GM21515 (cell line): ENCODE data around the gene ADAMTSL5.
"Not testable (repeated sequence)": the region's sequence is repeated elsewhere in the genome, so short reads cannot be mapped to it uniquely, and the experiment has no call there.

Experiments used
- ATAC-seq: cut with Tn5 transposase; IDR thresholded peaks from one replicate; pipeline ENCODE4 v1.9.1; 2021; ENCODE audit not compliant: unreplicated experiment

The ADAMTSL5 gene

DNA sequence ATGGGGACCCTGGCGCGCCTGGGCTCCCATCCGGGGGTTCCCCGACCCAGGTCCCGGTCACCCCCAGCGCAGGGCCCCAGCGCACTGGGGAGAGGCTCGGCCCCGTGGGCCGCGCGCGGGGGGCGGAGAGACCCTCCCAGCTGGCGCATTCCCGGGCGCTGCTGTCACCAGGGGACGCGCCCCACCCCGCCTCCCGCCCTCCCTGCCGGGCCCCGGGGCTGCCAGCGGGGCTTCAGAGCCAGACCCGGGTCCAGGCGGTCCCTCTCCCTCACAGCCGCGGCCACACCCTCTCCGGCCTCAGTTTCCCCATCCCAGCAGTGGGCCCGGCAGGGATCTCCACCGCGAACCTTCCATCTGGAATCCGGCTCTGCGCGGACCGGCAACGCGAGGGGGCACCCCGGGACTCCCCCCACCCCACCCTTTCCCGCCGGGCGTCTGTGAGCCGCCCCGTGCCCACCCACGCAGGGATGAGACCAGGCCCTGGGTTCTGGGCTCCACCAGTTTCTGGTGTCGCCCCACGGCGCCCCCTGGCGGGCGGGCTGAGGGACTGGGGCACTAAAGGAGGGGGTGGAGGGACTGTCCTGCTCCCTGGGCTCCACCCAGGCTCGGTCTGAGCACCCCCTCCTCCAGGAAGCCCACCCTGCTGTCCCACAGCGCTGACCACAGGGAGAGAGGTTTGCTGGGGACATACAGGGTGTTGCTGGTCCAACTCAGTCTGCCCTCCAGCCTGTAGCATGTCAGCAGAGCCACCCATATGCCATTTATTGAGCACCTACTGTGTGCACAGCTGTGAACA lies 878 bp upstream of the ADAMTSL5 start:
- no peak for ATAC-seq

DNA sequence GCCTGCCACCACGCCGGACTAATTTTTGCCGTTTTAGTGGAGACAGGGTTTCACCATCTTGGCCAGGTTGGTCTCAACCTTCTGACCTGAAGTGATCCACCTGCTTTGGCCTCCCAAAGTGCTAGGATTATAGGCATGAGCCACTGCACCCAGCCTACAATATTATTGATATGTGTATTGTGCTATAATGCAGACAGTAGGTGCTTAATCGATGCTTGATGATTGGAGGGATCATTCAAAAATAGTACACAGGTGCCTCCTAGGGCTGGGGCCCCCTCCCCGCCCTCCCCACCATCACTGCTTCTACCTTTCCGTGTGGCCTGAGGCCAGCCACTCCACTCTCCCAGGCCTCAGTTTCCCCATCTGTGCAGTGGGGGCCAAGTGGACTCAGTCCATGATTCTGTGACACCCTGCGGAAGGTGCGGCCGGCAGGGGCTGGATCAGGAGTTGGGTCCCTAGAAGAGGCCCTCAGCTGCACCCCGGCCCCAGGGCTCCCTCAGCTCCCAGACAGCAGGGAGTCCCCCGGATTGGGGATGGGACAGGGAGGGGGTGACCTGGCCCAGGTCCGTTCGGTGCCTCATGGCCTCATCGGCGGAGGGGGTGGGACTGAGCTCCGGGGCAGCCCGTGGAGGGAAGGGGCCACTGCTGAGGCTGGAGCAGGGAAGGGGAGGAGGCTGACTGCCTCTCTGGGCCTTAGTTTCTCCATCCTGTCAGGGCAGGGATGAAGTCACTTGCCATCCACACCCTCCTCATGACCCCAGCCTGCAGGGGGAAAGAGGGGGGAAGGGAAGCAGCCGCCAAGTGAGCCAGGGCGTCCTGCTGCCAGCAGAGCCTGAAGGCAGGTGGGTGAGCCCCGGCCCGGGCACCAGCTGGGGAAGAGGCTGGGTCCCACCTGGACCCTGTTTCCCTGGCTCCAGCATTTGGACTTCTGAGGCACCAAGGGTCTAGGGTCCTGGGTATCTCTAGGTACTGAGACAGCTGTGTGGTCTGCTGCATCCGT lies 1.2 kb downstream of the ADAMTSL5 start:
- no peak for ATAC-seq

DNA sequence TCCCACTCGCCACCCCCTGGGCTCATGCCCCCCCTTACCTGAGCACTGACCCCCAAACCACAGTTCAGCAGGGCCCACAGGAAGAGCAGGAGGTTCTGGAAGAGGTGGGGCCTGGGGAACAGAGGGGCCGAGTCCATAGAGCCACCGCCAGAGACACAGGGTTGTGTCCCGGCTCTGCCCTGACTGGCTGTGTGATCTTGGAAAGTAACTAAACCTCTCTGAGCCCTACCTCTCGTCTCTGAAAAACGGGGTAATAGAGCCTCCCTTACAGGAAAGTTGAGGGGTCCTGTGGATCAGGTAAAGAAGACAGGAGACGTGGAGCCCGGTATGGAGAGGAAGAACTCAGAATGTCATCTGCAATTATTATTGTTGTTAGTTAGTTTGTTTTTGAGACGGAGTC lies 2.0 kb downstream of the ADAMTSL5 start:
- ATAC-seq, result no peak

DNA sequence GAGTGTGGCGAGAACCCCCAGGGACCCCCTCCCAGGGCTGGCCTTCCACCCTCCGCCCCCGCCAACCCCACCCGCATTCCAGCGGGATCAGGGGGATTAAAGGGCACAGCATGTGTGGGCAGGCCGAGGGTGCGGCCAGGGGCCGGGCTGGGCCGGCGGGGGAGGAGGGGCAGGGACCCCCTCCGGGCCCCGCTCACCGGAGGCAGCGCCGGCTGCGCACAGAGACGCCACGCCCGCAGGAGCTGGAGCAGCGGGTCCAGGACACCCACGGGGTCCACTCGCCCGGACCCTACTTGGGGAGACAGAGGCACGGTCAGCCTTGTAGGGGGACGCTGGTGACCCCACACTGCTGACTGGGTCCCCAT lies 2.4 kb downstream of the ADAMTSL5 start:
- no peak for ATAC-seq

DNA sequence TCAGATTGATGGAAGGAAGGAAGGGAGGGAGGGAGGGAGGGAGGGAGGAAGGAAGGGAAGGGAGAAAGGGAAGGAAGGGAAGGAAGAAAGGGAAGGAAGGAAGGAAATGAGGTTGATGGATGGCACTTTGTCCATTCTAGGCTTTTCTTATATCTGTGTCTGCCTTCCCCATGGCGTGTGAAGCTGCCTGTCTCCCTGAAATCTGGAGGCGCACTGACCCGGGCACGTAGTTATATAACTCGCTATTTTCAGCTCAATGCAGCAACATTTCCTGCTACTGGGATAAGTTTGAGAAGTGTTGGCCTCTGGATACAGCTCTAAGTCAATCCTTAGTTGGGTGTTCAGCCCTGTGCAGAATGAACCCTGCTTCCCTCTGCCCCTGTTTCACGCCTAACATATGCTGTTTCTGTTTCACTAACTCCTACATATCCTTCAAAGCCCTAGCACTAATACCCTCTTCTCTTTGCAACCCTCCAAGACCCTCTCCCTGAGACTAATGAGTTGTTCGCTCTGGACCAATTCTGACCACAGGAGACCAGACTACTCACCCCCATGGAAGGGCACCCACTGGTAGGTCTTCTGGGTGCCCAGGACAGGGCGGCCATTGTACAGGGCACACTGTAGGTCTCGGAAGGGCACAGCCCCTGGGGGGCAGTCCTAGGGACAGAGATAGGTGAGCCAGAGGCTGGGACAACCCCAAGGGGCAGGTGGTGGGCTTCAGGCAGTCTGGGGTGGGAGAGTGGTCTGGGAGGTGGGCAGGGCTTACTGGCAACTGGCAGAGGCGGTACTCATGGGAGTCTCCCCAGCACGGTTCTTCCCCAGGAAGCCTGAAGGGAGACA lies 3.0 kb downstream of the ADAMTSL5 start:
- no peak for ATAC-seq

DNA sequence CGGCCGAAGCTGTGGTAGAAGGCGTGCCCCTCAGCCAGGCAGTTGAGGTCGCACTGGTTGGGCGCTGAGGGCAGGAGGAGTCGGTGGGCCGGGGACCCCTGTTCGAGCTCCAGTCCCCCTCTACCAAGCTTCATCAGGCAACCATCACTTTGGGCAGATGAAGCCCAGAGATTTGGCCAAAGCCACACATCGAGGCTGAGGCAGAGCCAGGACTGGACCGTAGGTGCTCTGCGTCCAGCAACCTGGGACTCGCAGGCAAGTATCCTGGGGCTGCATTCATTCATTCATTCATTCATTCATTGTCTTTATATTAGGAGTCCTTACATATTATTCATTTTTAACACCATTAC lies 4.3 kb downstream of the ADAMTSL5 start:
- no peak for ATAC-seq

DNA sequence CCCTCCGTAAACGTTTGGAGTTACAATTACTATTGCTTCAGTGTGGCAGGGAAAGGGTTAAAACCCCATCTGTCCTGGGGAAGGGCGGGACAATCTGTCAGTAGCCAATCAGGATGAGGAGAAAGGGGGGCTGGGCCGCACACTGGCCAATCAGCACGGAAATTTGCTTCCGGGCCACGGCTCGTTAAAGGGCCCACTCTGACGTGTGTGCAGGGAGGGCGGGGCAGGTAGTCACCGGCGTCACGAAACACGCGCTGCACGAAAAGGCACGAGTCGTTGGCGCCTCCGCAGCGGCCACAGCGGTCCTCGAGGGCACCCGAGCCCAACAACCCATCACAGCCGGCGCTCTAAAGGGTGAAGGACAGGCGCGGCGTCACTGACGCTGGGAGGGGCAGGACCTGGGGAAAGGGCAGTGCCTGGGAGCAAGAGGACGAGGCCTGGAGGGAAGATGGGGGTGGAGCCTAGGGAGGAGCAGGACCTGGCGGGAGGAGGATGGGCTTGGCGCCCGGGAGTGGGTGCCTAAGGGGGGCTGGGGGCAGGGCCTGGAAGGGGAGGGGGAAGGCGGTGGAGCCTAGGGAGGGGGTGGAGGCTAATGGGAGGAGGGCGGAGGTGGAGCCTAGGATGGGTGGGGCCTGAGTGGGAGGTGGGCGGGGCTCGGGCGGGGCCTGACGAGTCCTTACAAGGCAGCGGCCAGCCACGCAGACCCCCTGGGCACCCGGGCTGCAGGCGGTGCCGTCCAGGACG lies 4.9 kb downstream of the ADAMTSL5 start:
- no peak for ATAC-seq

DNA sequence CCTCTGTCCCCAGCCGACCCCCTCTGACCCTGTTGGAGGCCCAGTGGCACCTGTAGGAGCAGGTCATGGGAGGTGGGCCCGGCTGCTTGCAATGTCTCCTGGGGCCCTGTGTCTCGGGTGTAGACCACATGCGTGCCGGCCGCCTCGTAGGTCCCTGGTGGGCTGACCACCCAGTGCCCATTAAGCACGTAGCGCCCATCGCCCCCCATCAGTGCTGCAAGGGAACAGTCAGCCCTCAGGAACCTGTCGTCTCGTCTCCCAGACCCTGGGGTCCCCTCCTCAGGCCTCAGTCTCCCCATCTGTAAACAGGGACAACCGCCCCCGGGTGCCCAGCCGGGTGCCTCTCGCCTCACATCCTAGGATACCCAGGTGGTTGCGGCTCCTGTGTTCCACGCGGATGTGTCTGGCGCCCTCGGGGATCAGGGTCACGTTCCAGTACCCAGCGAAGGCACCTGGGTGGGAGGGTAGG lies 5.6 kb downstream of the ADAMTSL5 start:
- ATAC-seq, result no peak

DNA sequence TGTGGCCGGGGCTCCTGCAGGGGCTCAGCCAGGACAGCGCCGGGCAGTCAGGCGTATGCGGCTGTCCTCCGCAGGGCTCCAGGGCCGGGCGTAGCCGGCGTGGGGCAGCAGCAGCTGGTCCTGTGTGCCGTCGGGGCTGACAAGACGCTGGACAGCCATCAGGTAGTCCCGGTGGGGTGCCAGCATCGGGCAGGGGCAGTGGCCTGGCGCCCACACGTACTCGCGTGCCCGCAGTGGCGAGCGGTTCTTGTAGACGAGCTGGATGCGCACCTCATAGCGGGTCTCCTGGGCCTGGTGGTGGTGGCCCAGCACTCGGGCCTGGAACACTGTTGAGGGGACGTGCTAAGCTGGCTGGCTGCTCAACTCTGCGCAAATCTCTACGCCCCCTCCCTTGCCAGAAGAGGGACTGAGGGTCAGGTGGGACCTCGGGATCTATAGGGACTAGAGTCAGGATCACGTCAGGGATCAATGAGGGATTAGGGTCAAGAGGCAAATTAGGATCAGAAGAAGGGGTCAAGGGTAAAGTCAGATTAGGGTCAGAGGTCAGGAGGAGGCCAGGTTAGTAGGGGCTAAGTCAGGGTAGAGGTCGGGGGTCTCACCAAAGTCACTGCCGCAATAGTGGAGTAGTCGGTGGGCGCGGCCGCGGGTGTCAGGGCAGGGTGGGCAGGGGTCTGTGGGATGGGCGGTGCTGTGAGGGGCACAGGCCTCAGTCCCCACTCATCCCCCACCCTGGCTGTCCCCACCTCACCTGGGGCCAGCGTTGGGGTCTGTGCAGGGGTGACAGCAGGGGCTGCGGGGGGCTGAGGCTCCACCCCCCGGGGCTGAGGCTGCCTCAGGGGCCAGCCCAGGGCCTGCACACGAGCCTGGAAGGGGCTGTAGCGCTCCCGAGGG lies 6.6 kb downstream of the ADAMTSL5 start:
- ATAC-seq, result no peak

DNA sequence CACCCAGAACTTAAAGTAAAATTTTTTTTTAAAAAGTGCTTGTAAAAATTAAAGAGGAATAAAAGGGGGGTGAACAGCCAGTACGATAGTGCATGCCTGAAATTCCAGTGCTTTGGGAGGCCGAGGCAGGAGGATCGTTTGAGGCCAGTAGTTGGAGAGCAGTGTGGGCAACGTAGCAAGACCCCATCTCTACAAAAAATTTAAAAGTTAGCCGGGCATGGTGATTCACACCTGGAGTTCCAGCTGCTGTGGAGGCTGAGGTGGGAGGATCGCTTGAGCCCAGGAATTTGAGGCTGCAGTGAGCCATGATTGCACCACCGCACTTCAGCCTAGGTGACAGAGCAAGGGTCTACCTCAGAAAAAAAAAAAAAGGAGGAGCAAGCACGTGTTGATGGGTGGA lies 7.8 kb downstream of the ADAMTSL5 start:
- no peak for ATAC-seq

DNA sequence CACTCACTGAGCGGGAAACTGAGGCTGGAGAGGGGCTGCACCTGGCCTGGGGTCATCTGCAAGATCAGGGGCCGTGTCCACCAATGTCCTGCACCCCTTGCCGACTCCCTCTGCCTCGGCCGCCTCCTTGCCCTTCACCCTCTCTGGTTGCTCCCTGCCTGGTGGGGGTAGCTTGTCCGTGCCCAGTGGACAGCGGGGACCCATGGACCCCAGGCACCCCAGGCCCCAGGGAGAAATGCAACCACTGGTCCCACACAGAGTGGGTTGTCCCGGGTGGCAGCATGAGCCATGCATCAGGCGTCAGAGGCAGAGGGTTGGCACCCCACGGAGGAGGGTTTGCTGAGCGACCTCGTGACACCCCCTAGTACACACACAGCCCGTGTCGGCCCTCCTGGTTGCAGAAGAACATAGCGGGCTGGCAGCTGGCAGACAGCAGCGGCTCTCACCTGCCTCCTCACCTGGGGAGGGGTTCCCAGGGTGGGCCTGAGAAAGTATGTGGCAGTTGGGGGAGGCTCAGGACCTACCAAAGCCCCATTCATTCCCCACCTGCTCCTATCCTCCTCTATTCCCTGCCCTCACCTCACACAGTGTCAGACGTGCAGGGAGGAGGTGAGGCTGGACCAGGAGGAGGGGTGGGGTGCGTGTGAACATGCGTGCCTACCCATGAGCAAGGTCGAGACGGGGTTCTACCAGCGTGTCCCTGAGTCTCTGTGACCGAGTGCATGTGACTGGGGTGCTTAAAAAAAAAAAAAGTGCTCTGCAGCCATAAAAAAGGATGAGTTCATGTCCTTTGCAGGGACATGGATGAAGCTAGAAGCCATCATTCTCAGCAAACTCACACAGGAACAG lies 8.7 kb downstream of the ADAMTSL5 start:
- ATAC-seq, result no peak

DNA sequence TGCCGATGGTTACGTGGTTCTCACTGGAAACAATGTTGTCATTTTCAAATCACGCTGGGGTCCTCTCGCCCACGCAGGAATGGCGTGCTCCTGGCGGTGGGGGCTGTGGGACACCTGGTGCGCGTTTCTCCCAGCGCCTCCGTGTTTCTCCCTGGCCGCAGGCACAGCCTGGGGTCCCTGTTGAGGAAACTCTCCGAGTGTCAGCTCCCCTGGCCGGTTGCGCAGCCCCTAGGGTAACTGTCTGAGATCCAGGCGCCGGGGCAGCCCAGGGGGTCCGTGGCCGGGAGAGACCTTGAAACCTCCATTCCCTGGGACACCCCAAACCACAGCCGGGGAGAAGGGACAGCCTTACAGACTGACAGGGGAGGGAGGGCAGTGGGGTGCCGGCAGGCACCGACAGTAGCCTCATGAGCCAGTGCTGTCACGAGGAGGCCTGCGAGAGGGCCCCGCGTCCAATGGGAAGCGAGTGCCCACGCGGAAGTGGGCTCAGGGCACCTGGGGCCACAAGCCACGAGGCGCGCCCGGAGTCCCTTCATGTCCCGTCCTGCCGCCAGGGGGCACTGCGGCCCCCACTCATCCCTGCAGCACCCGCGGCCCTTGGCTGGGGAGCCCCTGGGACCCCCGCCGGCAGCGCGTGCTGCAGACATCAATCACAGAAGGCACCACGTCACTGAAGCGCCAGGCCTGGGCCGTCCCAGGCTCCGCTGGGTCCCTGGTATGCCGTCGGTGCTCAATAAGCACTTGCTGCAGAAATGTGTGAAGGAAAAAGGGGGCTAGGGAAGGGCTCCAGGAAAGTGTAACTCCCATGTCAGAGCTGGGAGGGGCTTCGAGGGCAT lies 9.5 kb downstream of the ADAMTSL5 start:
- ATAC-seq, result no peak

DNA sequence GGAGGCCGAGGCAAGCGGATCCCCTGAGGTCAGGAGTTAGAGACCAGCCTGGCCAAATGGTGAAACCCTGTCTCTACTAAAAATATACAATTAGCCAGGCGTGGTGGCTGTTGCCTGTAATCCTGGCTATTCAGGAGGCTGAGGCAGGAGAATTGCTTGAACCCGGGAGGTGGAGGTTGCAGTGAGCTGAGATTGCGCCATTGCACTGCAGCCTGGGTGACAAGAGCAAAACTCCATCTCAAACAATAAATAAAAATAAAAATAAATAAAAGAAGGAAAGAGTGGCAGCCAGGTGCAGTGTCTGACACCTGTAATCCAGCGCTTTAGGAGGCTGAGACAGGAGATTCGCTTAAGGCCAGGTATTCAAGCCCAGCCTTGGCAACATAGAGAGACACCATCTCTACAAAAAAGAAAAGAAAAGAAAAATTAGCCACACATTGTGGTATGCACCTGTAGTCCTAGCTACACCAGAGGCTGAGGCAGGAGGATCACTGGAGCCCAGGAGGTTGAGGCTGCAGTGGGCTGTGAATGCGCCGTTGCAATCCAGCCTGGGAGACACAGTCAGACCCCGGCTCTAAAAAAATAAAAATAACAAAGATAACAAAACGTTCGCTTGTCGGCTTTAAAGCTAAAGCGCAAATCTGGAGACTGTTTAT lies 10.3 kb downstream of the ADAMTSL5 start:
- ATAC-seq, result no peak

DNA sequence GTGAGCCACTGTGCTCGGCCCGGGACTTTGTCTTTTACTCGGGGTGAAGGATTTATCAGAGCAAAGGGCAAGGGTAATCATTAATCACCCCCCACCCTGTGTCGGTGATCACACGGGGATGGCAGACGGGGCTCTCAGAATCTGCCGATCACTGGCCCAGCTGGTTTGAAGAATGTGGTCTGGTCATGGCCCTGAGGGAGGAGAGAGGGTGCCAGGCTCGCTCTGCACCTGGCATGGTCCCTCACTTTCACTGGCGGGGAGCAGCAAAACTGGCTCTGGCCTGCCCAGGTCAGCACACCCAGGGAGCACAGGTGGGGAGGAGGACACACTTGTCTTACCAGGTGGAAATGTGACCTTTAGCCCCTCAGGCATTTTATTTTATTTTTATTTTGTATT lies 11.6 kb downstream of the ADAMTSL5 start:
- no peak for ATAC-seq

DNA sequence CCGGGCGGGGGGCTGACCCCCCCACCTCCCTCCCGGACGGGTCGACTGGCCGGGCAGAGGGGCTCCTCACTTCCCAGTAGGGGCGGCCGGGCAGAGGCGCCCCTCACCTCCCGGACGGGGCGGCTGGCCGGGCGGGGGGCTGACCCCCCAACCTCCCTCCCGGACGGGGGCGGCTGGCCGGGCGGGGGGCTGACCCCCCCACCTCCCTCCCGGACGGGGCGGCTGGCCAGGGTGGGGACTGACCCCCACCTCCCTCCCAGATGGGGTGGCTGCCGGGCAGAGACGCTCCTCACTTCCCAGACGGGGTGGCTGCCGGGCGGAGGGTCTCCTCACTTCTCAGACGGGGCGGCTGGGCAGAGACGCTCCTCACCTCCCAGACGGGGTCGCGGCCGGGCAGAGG lies 13.6 kb downstream of the ADAMTSL5 start:
- ATAC-seq, result not testable (repeated sequence)

DNA sequence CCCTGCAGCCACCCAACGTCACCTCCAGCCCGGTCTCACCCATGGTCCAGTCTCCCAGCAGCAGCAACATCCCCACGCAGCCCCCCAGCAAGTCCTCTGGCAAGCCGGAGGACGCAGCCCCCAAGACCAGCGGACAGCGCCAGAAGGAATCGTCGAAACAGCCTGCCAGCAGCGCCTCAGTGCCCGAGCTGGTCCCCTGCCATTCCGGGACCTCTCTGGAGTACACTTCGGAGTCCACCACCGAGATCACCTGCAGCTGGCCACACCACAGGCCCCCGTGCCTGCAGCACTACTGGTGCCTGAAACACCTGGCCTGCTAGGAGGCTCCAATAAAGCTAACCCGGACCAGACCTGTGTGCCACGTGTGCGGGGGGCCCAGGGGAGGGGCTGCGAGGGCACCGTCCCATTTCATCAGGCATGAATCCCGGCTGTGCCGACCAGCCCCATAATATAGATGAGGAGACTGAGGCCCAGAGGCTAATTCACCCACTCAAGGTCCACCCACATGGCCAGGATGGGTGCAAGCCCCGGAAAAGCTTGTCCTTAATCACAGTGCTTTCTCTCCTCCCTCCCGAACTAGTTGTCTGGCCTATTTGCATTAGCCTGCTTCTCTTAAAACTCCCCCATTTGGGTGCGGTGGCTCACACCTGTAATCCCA lies 15.1 kb downstream of the ADAMTSL5 start:
- ATAC-seq, result no peak
